ENCODE data around the gene ZNF862. TPM values are rescaled to one million over a fixed set of nuclear protein-coding genes. Genes with fewer than 3 reads are reported as not detected.

ZNF862 gene
- total and polyA plus RNA-seq, 2 of the 8 experiments (the other 6 are each of a cell fraction or from before 2014, with no cell fraction given) = 1.8 to 3.9 TPM

DNA sequence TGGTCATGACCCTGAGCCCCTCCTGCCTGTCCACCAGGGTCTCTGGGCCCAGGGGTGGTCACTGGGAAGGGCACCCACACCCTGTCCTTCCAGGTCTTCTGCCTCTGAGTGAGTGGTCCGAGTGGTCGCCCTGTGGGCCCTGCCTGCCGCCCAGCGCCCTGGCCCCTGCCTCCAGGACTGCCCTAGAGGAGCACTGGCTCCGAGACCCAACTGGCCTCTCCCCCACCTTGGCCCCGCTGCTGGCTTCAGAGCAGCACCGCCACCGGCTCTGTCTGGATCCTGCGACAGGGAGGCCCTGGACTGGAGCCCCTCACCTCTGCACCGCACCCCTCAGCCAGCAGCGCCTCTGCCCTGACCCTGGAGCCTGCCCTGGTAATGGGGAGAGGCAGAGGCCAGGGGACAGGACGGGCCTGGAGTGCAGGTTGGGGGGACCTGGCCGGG is 13.9 kb upstream of the ZNF862 start (continued):
- TF ChIP-seq POU5F1 (IDR thresholded peaks at IDR 0.05; ENCODE audit: low read depth, low read length) (no peak), CEBPB (IDR thresholded peaks at IDR 0.05; ENCODE audit: low read depth, low read length) (no peak), JUN (IDR thresholded peaks at IDR 0.05; ENCODE audit: low read depth, low read length) (no peak), SUZ12 (IDR thresholded peaks at IDR 0.05; ENCODE audit: low read length) (no peak)
